ENCODE results near the gene YY1AP1. TPM values are rescaled to one million over a fixed set of nuclear protein-coding genes. Genes with fewer than 3 reads are reported as not detected.

YY1AP1 gene
- total RNA-seq, 1 experiment from 2014 or later = 57.5 TPM

GRCh38 chr1:155609515-155610256, 78.9 kb downstream of the YY1AP1 start, which contains the start of gene MSTO1:
Gene MSTO1 (plus strand): TSS chr1:155610218. CDS start chr1:155610249, 31 bp downstream.
- Histone ChIP-seq H2BK5ac (ENCODE audit: insufficient read length, low read length) (no peak within 1 kb of the TSS), H4K20me1 (ENCODE audit: control insufficient read depth, insufficient read depth, insufficient read length) (no peaks in the 10 kb centered on the region), H3T11ph (ENCODE audit: low read length) (peak within 1 kb of the TSS; percentile 76), H4K8ac (replicated peaks; ENCODE audit: insufficient read length, low read depth, low read length) (no peak within 1 kb of the TSS), H3K27ac (ENCODE audit: insufficient read length, low read depth, low read length) (no peak within 1 kb of the TSS), H3K9ac (ENCODE audit: extremely low read depth, insufficient read length, low read length) (peak within 1 kb of the TSS; percentile 44), H3K79me2 (ENCODE audit: insufficient read depth, low read length) (no peaks in the 10 kb centered on the region), H2AFZ (ENCODE audit: low read length) (peak within 1 kb of the TSS; percentile 92), H2AK5ac (ENCODE audit: insufficient read length, low read length) (no peak within 1 kb of the TSS), H3K79me1 (ENCODE audit: insufficient read depth, low read depth, low read length, poor library complexity, severe bottlenecking) (no peaks in the 10 kb centered on the region), H2BK15ac (ENCODE audit: low read depth, low read length) (0 out of 2 replicates have a peak within 1 kb of the TSS, but pooled peaks have one; percentile 13), H2BK20ac (ENCODE audit: low read depth, low read length, poor library complexity, severe bottlenecking) (no peak within 1 kb of the TSS), H3K4ac (ENCODE audit: low read depth, low read length) (no peak within 1 kb of the TSS), H3K9me3 (ENCODE audit: control insufficient read depth, low read depth, low read length) (no peaks in the 10 kb centered on the region), H3K23ac (ENCODE audit: insufficient read length, low read depth, low read length) (no peak within 1 kb of the TSS), H3K56ac (ENCODE audit: insufficient read length, low read depth, low read length) (no peak within 1 kb of the TSS), H3K27me3 (ENCODE audit: insufficient read depth, low read length) (no peaks in the 10 kb centered on the region), H4K91ac (ENCODE audit: insufficient read length, low read depth, low read length) (no peak within 1 kb of the TSS), H2BK120ac (ENCODE audit: low read depth, low read length, poor library complexity, severe bottlenecking) (no peak within 1 kb of the TSS), H3K14ac (ENCODE audit: insufficient read depth, low read length) (peak within 1 kb of the TSS; percentile 74; the same call in 1 of the 2 replicates), H3K18ac (ENCODE audit: insufficient read length, low read depth, low read length) (no peak within 1 kb of the TSS), H4K5ac (ENCODE audit: insufficient read length, low read depth, low read length) (no peak within 1 kb of the TSS), H3K4me1 (ENCODE audit: insufficient read depth, low read length) (no peaks in the 10 kb centered on the region), H2BK12ac (ENCODE audit: insufficient read length, low read depth, low read length) (no peak within 1 kb of the TSS), H3K4me2 (ENCODE audit: insufficient read depth, insufficient read length, low read length) (peak within 1 kb of the TSS; percentile 88), H3K23me2 (ENCODE audit: insufficient read length, low read depth, low read length, poor library complexity, severe bottlenecking) (no peaks in the 10 kb centered on the region)
- TF ChIP-seq CTCF (conservative IDR thresholded peaks at IDR 0.05) = no peak
- Mint-ChIP-seq H3K36me3 (ENCODE audit: insufficient read depth in 1 of 3, low read depth in 3 of 3) (peaks cover 17 to 18% (median 18%) of the 10 kb centered on the region in 3 experiments; a peak in 6 of 7 replicates), H3K9me3 (no peaks in the 10 kb centered on the region), H3K4me1 (peaks cover 2 to 4% of the 10 kb centered on the region in 2 experiments; a peak in 2 of 4 replicates), H3K27me3 (ENCODE audit: low read depth) (no peaks in the 10 kb centered on the region), H3K27ac (peak within 1 kb of the TSS; percentile 82 to 94 (median 88)), H3K4me3 (peak within 1 kb of the TSS; percentile 81 to 88)
- DNase-seq = peak; percentile 97
- no CpG with 5 or more reads among the region's 47 CpGs for WGBS (ENCODE audit: extremely low coverage, insufficient read length, low lambda C conversion rate)

Other genes starting within 250 kb of the YY1AP1 start
- 30.3 and 32.8 TPM in 2 replicates for gene ASH1L, start 126.0 kb downstream of the YY1AP1 start, total RNA-seq (2021)
- 89.5 and 96.2 TPM in 2 replicates for gene MSTO1, start 78.6 kb downstream of the YY1AP1 start, total RNA-seq (2021)
- gene DAP3, start 317 bp upstream of the YY1AP1 start, total RNA-seq (2021) = 113 and 114 TPM in 2 replicates
- gene GON4L, start 168.4 kb upstream of the YY1AP1 start, total RNA-seq (2021) = 50.2 and 53.4 TPM in 2 replicates
- gene SYT11, start 170.8 kb upstream of the YY1AP1 start, total RNA-seq (2021) = 0.28 and 0.39 TPM in 2 replicates
- 26.4 and 27.4 TPM in 2 replicates for gene RIT1, start 222.6 kb upstream of the YY1AP1 start, total RNA-seq (2021)
- 57.6 and 57.7 TPM in 2 replicates for gene KHDC4, start 245.6 kb upstream of the YY1AP1 start, total RNA-seq (2021)

All from H9 (cell line).